Hematopoietic multipotent progenitor cell (in vitro differentiated cells): Measurements from ENCODE around the gene PHTF1. TPM values are rescaled to one million over a fixed set of nuclear protein-coding genes. Genes with fewer than 3 reads are reported as not detected.

Experiments used
- DNase-seq, 3 donors: peaks; one replicate each; pipeline ENCODE4 v3.0.0-alpha.2; 2011 to 2015; ENCODE audit warnings: low read depth in 2 of 3, low spot score in 2 of 3
- total RNA-seq: library from RNA; depleted of rRNA; stranded (reverse); fragments of >200 nt; gene quantifications from one replicate; pipeline ENCODE4 v1.2.3, GENCODE V29; 2012

PHTF1 gene
- total RNA-seq, 1 donor: 41.5 TPM

GRCh38 chr1:113674591-113674990 lies 84.7 kb downstream of the PHTF1 start:
- DNase-seq: no peak

- no peak for DNase-seq
These were observed 86.8 kb downstream of the PHTF1 start for GRCh38 chr1:113672491-113672890.

- no peak for DNase-seq
These were observed 88.6 kb downstream of the PHTF1 start for GRCh38 chr1:113670650-113671049.

- no peak for DNase-seq
These were observed 89.3 kb downstream of the PHTF1 start for GRCh38 chr1:113669988-113670387.

DNA sequence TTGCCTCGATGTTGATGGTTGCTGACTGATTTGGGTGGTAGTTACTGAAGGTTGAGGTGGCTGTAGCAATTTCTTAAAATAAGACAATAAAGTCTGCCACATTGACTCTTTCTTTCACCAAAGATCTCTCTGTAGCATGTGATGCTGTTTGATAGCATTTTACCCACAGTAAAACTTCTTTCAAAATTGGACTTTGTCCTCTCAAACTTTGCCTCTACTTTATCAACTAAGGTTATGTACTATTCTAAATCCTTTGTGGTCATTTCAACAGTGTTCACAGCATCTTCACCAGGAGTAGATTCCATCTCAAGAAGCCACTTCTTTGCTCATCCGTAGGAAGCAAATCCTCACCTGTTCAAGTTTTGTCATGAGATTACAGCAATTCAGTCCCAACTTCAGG lies 93.2 kb downstream of the PHTF1 start:
- DNase-seq: no peak

- DNase-seq: no peak
These were observed 94.2 kb downstream of the PHTF1 start for GRCh38 chr1:113665071-113665470.

DNA sequence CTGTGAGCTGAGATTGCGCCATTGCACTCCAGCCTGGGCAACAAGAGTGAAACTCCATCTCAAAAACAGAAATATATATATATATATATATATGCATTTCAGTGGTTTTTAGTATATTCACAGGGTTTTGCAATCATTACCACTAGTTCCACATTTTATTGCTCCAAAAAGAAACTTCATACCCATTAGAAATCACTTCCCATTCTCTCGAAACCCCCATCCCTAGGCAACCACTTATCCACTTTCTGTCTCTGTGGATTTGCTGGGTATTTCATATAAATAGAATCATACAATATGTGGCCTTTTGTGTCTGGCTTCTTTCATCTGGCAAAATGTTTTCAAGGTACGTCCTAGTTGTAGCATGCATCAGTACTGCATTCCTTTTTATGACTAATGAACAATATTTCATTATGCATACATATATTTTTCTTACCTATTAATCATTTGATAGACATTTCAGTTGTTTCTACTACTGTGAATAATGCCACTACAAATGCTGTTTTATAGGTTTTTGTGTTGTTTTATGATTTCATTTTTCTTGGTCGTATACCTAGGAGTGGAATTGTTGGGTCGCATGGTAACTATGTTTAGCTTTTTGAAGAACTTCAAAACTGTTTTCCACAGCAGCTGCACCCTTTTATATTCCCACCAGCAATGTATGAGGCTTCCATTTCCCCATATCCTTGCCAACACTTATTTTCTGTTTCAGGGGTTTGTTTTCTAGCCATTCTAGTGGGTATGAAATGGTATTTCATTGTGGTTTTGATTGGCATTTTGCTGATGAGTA lies 95.9 kb downstream of the PHTF1 start:
- no peak for DNase-seq

- no peak for DNase-seq
These were observed 97.2 kb downstream of the PHTF1 start for GRCh38 chr1:113662101-113662500.

DNA sequence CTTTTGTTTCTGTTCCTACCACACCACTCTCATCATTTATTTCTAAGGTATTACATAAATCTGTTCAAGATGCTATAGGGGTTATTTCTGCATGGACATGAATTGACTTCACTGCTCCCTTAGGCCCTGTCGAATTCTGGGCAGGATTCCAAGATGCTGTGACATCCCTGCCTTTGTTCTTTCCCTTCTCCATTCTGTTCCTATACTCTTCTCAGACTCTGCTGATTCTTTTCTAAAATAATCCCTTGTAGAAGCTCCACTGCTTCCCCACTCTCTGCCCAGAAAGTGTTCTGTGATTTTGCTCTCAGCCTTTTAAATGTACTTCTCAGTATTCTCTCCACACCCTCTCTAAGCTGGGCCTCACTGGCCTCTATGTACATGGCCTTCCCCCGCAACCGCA lies 99.2 kb downstream of the PHTF1 start:
- DNase-seq: no peak

DNA sequence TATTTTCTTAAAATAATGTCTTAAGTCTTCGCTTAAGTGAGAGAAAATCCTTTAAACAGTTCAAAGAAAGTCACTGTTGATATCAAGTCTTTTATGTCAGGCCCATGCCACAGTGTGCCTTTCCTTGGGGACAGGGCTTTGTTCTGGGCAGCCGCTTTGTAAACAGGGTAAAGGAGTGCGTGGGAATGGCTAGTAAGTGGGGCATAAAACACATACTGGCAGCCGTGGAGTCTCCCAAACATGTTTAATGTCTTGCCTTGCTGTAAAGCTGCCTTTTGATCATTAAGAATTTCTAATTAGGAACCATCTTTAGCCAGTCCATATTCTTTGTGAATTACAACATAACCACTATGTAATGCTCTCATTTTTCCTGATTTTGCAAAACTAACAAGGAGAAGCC lies 99.7 kb downstream of the PHTF1 start:
- DNase-seq: no peak

DNA sequence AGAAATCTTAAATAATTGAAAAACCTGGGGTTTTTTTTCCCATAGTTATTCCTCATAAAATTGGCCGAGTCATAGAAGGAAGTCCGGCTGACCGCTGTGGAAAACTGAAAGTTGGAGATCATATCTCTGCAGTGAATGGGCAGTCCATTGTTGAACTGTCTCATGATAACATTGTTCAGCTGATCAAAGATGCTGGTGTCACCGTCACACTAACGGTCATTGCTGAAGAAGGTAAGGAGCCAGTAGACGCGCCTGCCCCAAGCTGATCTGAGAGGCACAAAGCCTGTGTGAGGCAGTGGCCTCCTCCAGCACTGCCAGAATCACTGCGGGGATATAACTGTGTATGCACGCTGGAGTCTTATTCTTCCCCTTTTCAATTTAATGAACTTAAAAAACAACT lies 100.3 kb downstream of the PHTF1 start:
- DNase-seq: no peak

- no peak for DNase-seq
These were observed 101.7 kb downstream of the PHTF1 start for GRCh38 chr1:113657556-113658063.

- no peak for DNase-seq
These were observed 102.2 kb downstream of the PHTF1 start for GRCh38 chr1:113657126-113657525.

GRCh38 chr1:113654883-113655282 lies 104.4 kb downstream of the PHTF1 start:
- no peak for DNase-seq

DNA sequence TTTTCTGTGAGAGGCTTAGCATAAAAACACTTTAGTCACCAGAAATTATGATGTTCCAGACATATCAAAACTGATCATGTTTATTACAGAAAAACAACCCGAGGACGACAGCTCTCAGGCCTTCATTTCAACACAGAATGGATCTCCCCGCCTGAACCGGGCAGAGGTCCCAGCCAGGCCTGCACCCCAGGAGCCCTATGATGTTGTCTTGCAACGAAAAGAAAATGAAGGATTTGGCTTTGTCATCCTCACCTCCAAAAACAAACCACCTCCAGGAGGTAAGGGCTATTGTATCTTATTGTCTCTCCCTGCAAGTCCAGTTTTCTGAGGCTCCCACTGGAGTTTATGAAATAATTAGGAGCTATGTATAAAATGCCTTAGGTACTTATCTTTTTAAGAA lies 105.5 kb downstream of the PHTF1 start:
- DNase-seq: no peak

GRCh38 chr1:113652771-113653170 lies 106.5 kb downstream of the PHTF1 start:
- DNase-seq: no peak

- DNase-seq: no peak
These were observed 110.8 kb downstream of the PHTF1 start for GRCh38 chr1:113648478-113648877.

- DNase-seq: no peak
These were observed 112.1 kb downstream of the PHTF1 start for GRCh38 chr1:113647164-113647563.

Other genes with a start within 250 kb of the PHTF1 start
- 19.9 TPM for gene RSBN1, start 53.0 kb upstream of the PHTF1 start, total RNA-seq
- 7.5 TPM for gene PTPN22, start 112.2 kb upstream of the PHTF1 start, total RNA-seq
- under 0.01 TPM for gene BCL2L15, start 128.1 kb upstream of the PHTF1 start, total RNA-seq
- 18.6 TPM for gene AP4B1, start 145.3 kb upstream of the PHTF1 start, total RNA-seq
- 7.3 TPM for gene DCLRE1B, start 145.8 kb upstream of the PHTF1 start, total RNA-seq
- gene HIPK1, start 169.8 kb upstream of the PHTF1 start, total RNA-seq: 151 TPM
- 3.2 TPM for gene OLFML3, start 220.0 kb upstream of the PHTF1 start, total RNA-seq